Endothelial cell of umbilical vein (primary cell): Measurements from ENCODE around the gene DNAH9. TPM values are rescaled to one million over a fixed set of nuclear protein-coding genes. Genes with fewer than 3 reads are reported as not detected.

ENCODE experiments used
- BruUV-seq: library from RNA; stranded (reverse); fragments of 400-500 nt; replicated peaks from 2 replicates; lab custom pipeline; 2021; lab: Mats Ljungman, UMichigan
- CTCF ChIA-PET: fragments of 300-600, 350-600 bp; sonication (Branson Sonifier 250); formaldehyde crosslinking; loops from one replicate; lab custom pipeline; 2021; ENCODE audit warnings: antibody characterized with exemption, inconsistent platforms; lab: Charles Lee
- POLR2A ChIA-PET: fragments of 300-600, 350-600 bp; sonication (Branson Sonifier 250); formaldehyde crosslinking; loops from one replicate; lab custom pipeline; 2021; ENCODE audit warnings: antibody characterized with exemption, inconsistent platforms; lab: Charles Lee
- DNase-seq: peaks from one replicate; pipeline ENCODE4 v3.0.0-alpha.2; 2011; ENCODE audit warnings: low read depth, low spot score
- FAIRE-seq: peaks from 2 replicates; lab custom pipeline; 2011; peaks lifted over from hg19 to GRCh38; lab: Jason Lieb, UNC
- H2AFZ ChIP-seq: 2 replicates; pipeline ENCODE4 v1.6.0; 2012; ENCODE audit warnings: low read depth, low read length, control low read depth, inconsistent platforms
- H3K27ac ChIP-seq: 2 replicates; pipeline ENCODE4 v1.5.1; 2011; ENCODE audit warnings: low read depth, mild to moderate bottlenecking, control low read depth, low read length, moderate library complexity; ENCODE audit not compliant: insufficient read depth
- H3K27me3 ChIP-seq, 2 experiments: 2 replicates each; pipeline versions ENCODE4 v1.6.0 to v1.6.1; 2011; ENCODE audit warnings: low read length in 2 of 2, mixed read lengths in 1 of 2; ENCODE audit not compliant: control insufficient read depth in 2 of 2, insufficient read depth in 2 of 2
- H3K36me3 ChIP-seq, 2 experiments: 2 replicates in 1 of 2; 3 replicates in 1 of 2; pipeline ENCODE4 v1.5.1; 2011; ENCODE audit warnings: low read length in 2 of 2, mild to moderate bottlenecking in 1 of 2, moderate library complexity in 1 of 2; ENCODE audit not compliant: control insufficient read depth in 2 of 2, insufficient read depth in 2 of 2; ENCODE audit errors: extremely low read depth in 1 of 2
- H3K4me1 ChIP-seq: 3 replicates; pipeline ENCODE4 v1.5.1; 2011; ENCODE audit warnings: mild to moderate bottlenecking, low read length; ENCODE audit not compliant: control insufficient read depth, insufficient read depth; ENCODE audit errors: extremely low read depth
- H3K4me2 ChIP-seq: 2 replicates; pipeline ENCODE4 v1.6.1; 2011; ENCODE audit warnings: low read length, control low read depth, mixed read lengths; ENCODE audit not compliant: insufficient read depth
- H3K4me3 ChIP-seq, 3 experiments: fragments of 200-600 bp in 1 of 3; sonication (generic), shearing (Covaris generic) in 1 of 3; replicated peaks in 1 of 3; 2 replicates each; pipeline ENCODE4 v1.5.1; 2011 to 2016; ENCODE audit warnings: control low read depth in 3 of 3, low read length in 3 of 3, mild to moderate bottlenecking in 2 of 3, inconsistent platforms in 1 of 3, low read depth in 1 of 3, moderate library complexity in 1 of 3; ENCODE audit not compliant: insufficient read depth in 1 of 3
- H3K79me2 ChIP-seq: 2 replicates; pipeline ENCODE4 v1.6.0; 2012; ENCODE audit warnings: low read length, inconsistent platforms; ENCODE audit not compliant: control insufficient read depth, insufficient read depth
- H3K9ac ChIP-seq: replicated peaks from 2 replicates; pipeline ENCODE3; 2011; ENCODE audit warnings: low read length, control low read depth; ENCODE audit not compliant: insufficient read depth; ENCODE audit errors: extremely low read depth
- H3K9me1 ChIP-seq: replicated peaks from 3 replicates; pipeline ENCODE4 v1.6.0; 2011; ENCODE audit warnings: mild to moderate bottlenecking, low read length; ENCODE audit not compliant: control insufficient read depth, insufficient read depth; ENCODE audit errors: extremely low read depth
- H3K9me3 ChIP-seq: replicated peaks from 2 replicates; pipeline ENCODE4 v1.5.1; 2012; ENCODE audit warnings: low read length, inconsistent platforms; ENCODE audit not compliant: control insufficient read depth, insufficient read depth
- H4K20me1 ChIP-seq: replicated peaks from 2 replicates; pipeline ENCODE3; 2011; ENCODE audit warnings: mild to moderate bottlenecking, low read length; ENCODE audit not compliant: control insufficient read depth, insufficient read depth; ENCODE audit errors: extremely low read depth
- CTCF ChIP-seq, 2 donors: IDR thresholded peaks; 1 replicate in 1 of 2; 2 replicates in 1 of 2; pipeline ENCODE4 v1.5.1; 2011; ENCODE audit warnings: low read length in 2 of 2, mild to moderate bottlenecking in 2 of 2, moderate library complexity in 2 of 2, control low read depth in 1 of 2, inconsistent platforms in 1 of 2, low read depth in 1 of 2; ENCODE audit not compliant: insufficient read depth in 1 of 2; ENCODE audit errors: extremely low read depth in 1 of 2
- EZH2 ChIP-seq: IDR thresholded peaks from 2 replicates; pipeline ENCODE4 v1.6.1; 2012; ENCODE audit warnings: borderline replicate concordance, low read depth, mild to moderate bottlenecking, moderate library complexity, low read length, inconsistent platforms; ENCODE audit not compliant: severe bottlenecking
- GATA2 ChIP-seq: IDR thresholded peaks from 2 replicates; pipeline ENCODE4 v1.7.0; 2011; ENCODE audit warnings: low read depth, mild to moderate bottlenecking, moderate library complexity, mixed read lengths, low read length; ENCODE audit not compliant: insufficient read length, insufficient read depth
- JUN ChIP-seq: IDR thresholded peaks from 2 replicates; pipeline ENCODE4 v1.6.1; 2011; ENCODE audit warnings: borderline replicate concordance, low read depth; ENCODE audit not compliant: insufficient read length, insufficient read depth
- MAX ChIP-seq: IDR thresholded peaks from 2 replicates; pipeline ENCODE4 v1.6.1; 2011; ENCODE audit not compliant: insufficient read depth, insufficient read length
- MYC ChIP-seq: IDR thresholded peaks from one replicate; pipeline ENCODE4 v1.6.1; 2011; ENCODE audit warnings: mild to moderate bottlenecking, low read depth, low read length
- POLR2A ChIP-seq: IDR thresholded peaks from 2 replicates; pipeline ENCODE4 v1.6.1; 2012; ENCODE audit warnings: low read depth, mild to moderate bottlenecking, control low read depth, low read length
- dilution Hi-C: fragments of 300-500 bp; cut with MboI; formaldehyde crosslinking; loops from one replicate; pipeline ENCODE4 v1.15.0; 2019; ENCODE audit warnings: low sequenced_read_pairs; ENCODE audit not compliant: extremely low pct_ligation_motif_present
- intact Hi-C: fragments of 100-400 bp; cut with micrococcal nuclease; formaldehyde crosslinking; loops from one replicate; pipeline ENCODE4 v1.10.0; 2022
- polyA plus RNA-seq, 4 experiments: library from polyadenylated mRNA; depleted of rRNA in 3 of 4; stranded (reverse) in 3 of 4; unstranded in 1 of 4; fragments of >200 nt; gene quantifications; 2 replicates each; pipeline versions ENCODE4 v1.2.1 to v1.2.3, GENCODE V29; 2011 to 2012; ENCODE audit warnings: missing spikeins in 1 of 4
- total RNA-seq: library from RNA; stranded (reverse); gene quantifications from 2 replicates; pipeline ENCODE4 v1.2.3, GENCODE V29; 2021

The DNAH9 gene
- total and polyA plus RNA-seq, 2 donors (not counting 3 experiments of a cell fraction or from before 2014, with no cell fraction given): not detected

- H3K4me2 ChIP-seq: no peak overlapping the region
- no peaks in the 10 kb centered on the region for H3K9me3 ChIP-seq
- H3K9ac ChIP-seq: no peak overlapping the region
- no peaks in the 10 kb centered on the region for H3K27me3 ChIP-seq
- no peaks in the 10 kb centered on the region for H4K20me1 ChIP-seq
- no peak for DNase-seq
- no peaks in the 10 kb centered on the region for H3K36me3 ChIP-seq
- TF ChIP-seq CTCF (IDR thresholded peaks at IDR 0.05; ENCODE audit: extremely low read depth in 1 of 2, insufficient read depth in 1 of 2, low read depth in 1 of 2, low read length in 2 of 2) (no peak), POLR2A (no peak), JUN (no peak), GATA2 (no peak)
- BruUV-seq: no TSS peak
- H3K9me1 ChIP-seq: no peaks in the 10 kb centered on the region
- no peaks in the 10 kb centered on the region for H3K4me1 ChIP-seq
- no peak for FAIRE-seq
- ChIA-PET CTCF (no interaction called here), POLR2A (no interaction called here)
- dilution Hi-C loops (no loop called here), intact Hi-C loops (no loop called here)
- no peak overlapping the region for H2AFZ ChIP-seq
- no peaks in the 10 kb centered on the region for H3K79me2 ChIP-seq
- no peak overlapping the region for H3K27ac ChIP-seq
- H3K4me3 ChIP-seq: no peak overlapping the region
Observed at GRCh38 chr17:11901931-11902330, 303.7 kb downstream of the DNAH9 start.

- H3K4me3 ChIP-seq: no peak overlapping the region
- no peak overlapping the region for H3K9ac ChIP-seq
- FAIRE-seq (no peak), DNase-seq (no peak)
- no peaks in the 10 kb centered on the region for H4K20me1 ChIP-seq
- CTCF ChIA-PET: no interaction called here
- TF ChIP-seq CTCF (IDR thresholded peaks at IDR 0.05; ENCODE audit: extremely low read depth in 1 of 2, insufficient read depth in 1 of 2, low read depth in 1 of 2, low read length in 2 of 2): no peak
- TF ChIP-seq EZH2: no peak
- TF ChIP-seq MYC: no peak
- TF ChIP-seq GATA2: no peak
- no peak for TF ChIP-seq MAX
- TF ChIP-seq POLR2A: no peak
- BruUV-seq: no TSS peak
- H3K36me3 ChIP-seq: no peaks in the 10 kb centered on the region
- no peaks in the 10 kb centered on the region for H3K27me3 ChIP-seq
- POLR2A ChIA-PET: no interaction called here
- H3K9me3 ChIP-seq: no peaks in the 10 kb centered on the region
- no peak overlapping the region for H2AFZ ChIP-seq
- H3K27ac ChIP-seq: no peak overlapping the region
- intact Hi-C loops (no loop called here), dilution Hi-C loops (no loop called here)
- H3K4me2 ChIP-seq: no peak overlapping the region
- no peaks in the 10 kb centered on the region for H3K4me1 ChIP-seq
- H3K9me1 ChIP-seq: no peaks in the 10 kb centered on the region
- H3K79me2 ChIP-seq: no peaks in the 10 kb centered on the region
Observed at GRCh38 chr17:11908711-11909146, 310.5 kb downstream of the DNAH9 start.
